Endothelial cell of umbilical vein (primary cell): ENCODE measurements around the gene NUDT16L1. TPM values are rescaled to one million over a fixed set of nuclear protein-coding genes. Genes with fewer than 3 reads are reported as not detected.

ENCODE experiments used
- BruUV-seq: library from RNA; stranded (reverse); fragments of 400-500 nt; replicated peaks from 2 replicates; lab custom pipeline; 2021; lab: Mats Ljungman, UMichigan
- CTCF ChIA-PET: fragments of 300-600, 350-600 bp; sonication (Branson Sonifier 250); formaldehyde crosslinking; loops from one replicate; lab custom pipeline; 2021; ENCODE audit warnings: antibody characterized with exemption, inconsistent platforms; lab: Charles Lee
- POLR2A ChIA-PET: fragments of 300-600, 350-600 bp; sonication (Branson Sonifier 250); formaldehyde crosslinking; loops from one replicate; lab custom pipeline; 2021; ENCODE audit warnings: antibody characterized with exemption, inconsistent platforms; lab: Charles Lee
- DNase-seq: peaks from one replicate; pipeline ENCODE4 v3.0.0-alpha.2; 2011; ENCODE audit warnings: low read depth, low spot score
- FAIRE-seq: peaks from 2 replicates; lab custom pipeline; 2011; peaks lifted over from hg19 to GRCh38; lab: Jason Lieb, UNC
- H2AFZ ChIP-seq: 2 replicates; pipeline ENCODE4 v1.6.0; 2012; ENCODE audit warnings: low read depth, low read length, control low read depth, inconsistent platforms
- H3K27ac ChIP-seq: 2 replicates; pipeline ENCODE4 v1.5.1; 2011; ENCODE audit warnings: low read depth, mild to moderate bottlenecking, control low read depth, low read length, moderate library complexity; ENCODE audit not compliant: insufficient read depth
- H3K27me3 ChIP-seq, 2 experiments: 2 replicates each; pipeline versions ENCODE4 v1.6.0 to v1.6.1; 2011; ENCODE audit warnings: low read length in 2 of 2, mixed read lengths in 1 of 2; ENCODE audit not compliant: control insufficient read depth in 2 of 2, insufficient read depth in 2 of 2
- H3K36me3 ChIP-seq, 2 experiments: 2 replicates in 1 of 2; 3 replicates in 1 of 2; pipeline ENCODE4 v1.5.1; 2011; ENCODE audit warnings: low read length in 2 of 2, mild to moderate bottlenecking in 1 of 2, moderate library complexity in 1 of 2; ENCODE audit not compliant: control insufficient read depth in 2 of 2, insufficient read depth in 2 of 2; ENCODE audit errors: extremely low read depth in 1 of 2
- H3K4me1 ChIP-seq: 3 replicates; pipeline ENCODE4 v1.5.1; 2011; ENCODE audit warnings: mild to moderate bottlenecking, low read length; ENCODE audit not compliant: control insufficient read depth, insufficient read depth; ENCODE audit errors: extremely low read depth
- H3K4me2 ChIP-seq: 2 replicates; pipeline ENCODE4 v1.6.1; 2011; ENCODE audit warnings: low read length, control low read depth, mixed read lengths; ENCODE audit not compliant: insufficient read depth
- H3K4me3 ChIP-seq, 3 experiments: fragments of 200-600 bp in 1 of 3; sonication (generic), shearing (Covaris generic) in 1 of 3; replicated peaks in 1 of 3; 2 replicates each; pipeline ENCODE4 v1.5.1; 2011 to 2016; ENCODE audit warnings: control low read depth in 3 of 3, low read length in 3 of 3, mild to moderate bottlenecking in 2 of 3, inconsistent platforms in 1 of 3, low read depth in 1 of 3, moderate library complexity in 1 of 3; ENCODE audit not compliant: insufficient read depth in 1 of 3
- H3K79me2 ChIP-seq: 2 replicates; pipeline ENCODE4 v1.6.0; 2012; ENCODE audit warnings: low read length, inconsistent platforms; ENCODE audit not compliant: control insufficient read depth, insufficient read depth
- H3K9ac ChIP-seq: replicated peaks from 2 replicates; pipeline ENCODE3; 2011; ENCODE audit warnings: low read length, control low read depth; ENCODE audit not compliant: insufficient read depth; ENCODE audit errors: extremely low read depth
- H3K9me1 ChIP-seq: replicated peaks from 3 replicates; pipeline ENCODE4 v1.6.0; 2011; ENCODE audit warnings: mild to moderate bottlenecking, low read length; ENCODE audit not compliant: control insufficient read depth, insufficient read depth; ENCODE audit errors: extremely low read depth
- H3K9me3 ChIP-seq: replicated peaks from 2 replicates; pipeline ENCODE4 v1.5.1; 2012; ENCODE audit warnings: low read length, inconsistent platforms; ENCODE audit not compliant: control insufficient read depth, insufficient read depth
- H4K20me1 ChIP-seq: replicated peaks from 2 replicates; pipeline ENCODE3; 2011; ENCODE audit warnings: mild to moderate bottlenecking, low read length; ENCODE audit not compliant: control insufficient read depth, insufficient read depth; ENCODE audit errors: extremely low read depth
- EZH2 ChIP-seq: IDR thresholded peaks from 2 replicates; pipeline ENCODE4 v1.6.1; 2012; ENCODE audit warnings: borderline replicate concordance, low read depth, mild to moderate bottlenecking, moderate library complexity, low read length, inconsistent platforms; ENCODE audit not compliant: severe bottlenecking
- FOS ChIP-seq: IDR thresholded peaks from 2 replicates; pipeline ENCODE4 v1.6.1; 2011; ENCODE audit warnings: mild to moderate bottlenecking, low read length, moderate library complexity, borderline replicate concordance; ENCODE audit not compliant: insufficient read depth
- GATA2 ChIP-seq: IDR thresholded peaks from 2 replicates; pipeline ENCODE4 v1.7.0; 2011; ENCODE audit warnings: low read depth, mild to moderate bottlenecking, moderate library complexity, mixed read lengths, low read length; ENCODE audit not compliant: insufficient read length, insufficient read depth
- JUN ChIP-seq: IDR thresholded peaks from 2 replicates; pipeline ENCODE4 v1.6.1; 2011; ENCODE audit warnings: borderline replicate concordance, low read depth; ENCODE audit not compliant: insufficient read length, insufficient read depth
- MAX ChIP-seq: IDR thresholded peaks from 2 replicates; pipeline ENCODE4 v1.6.1; 2011; ENCODE audit not compliant: insufficient read depth, insufficient read length
- MYC ChIP-seq: IDR thresholded peaks from one replicate; pipeline ENCODE4 v1.6.1; 2011; ENCODE audit warnings: mild to moderate bottlenecking, low read depth, low read length
- POLR2A ChIP-seq: IDR thresholded peaks from 2 replicates; pipeline ENCODE4 v1.6.1; 2012; ENCODE audit warnings: low read depth, mild to moderate bottlenecking, control low read depth, low read length
- POLR2AphosphoS5 ChIP-seq: IDR thresholded peaks from 2 replicates; pipeline ENCODE4 v1.6.1; 2012; ENCODE audit warnings: low read depth, mild to moderate bottlenecking, control low read depth, low read length, moderate library complexity; ENCODE audit not compliant: insufficient read depth
- dilution Hi-C: fragments of 300-500 bp; cut with MboI; formaldehyde crosslinking; loops from one replicate; pipeline ENCODE4 v1.15.0; 2019; ENCODE audit warnings: low sequenced_read_pairs; ENCODE audit not compliant: extremely low pct_ligation_motif_present
- intact Hi-C: fragments of 100-400 bp; cut with micrococcal nuclease; formaldehyde crosslinking; loops from one replicate; pipeline ENCODE4 v1.10.0; 2022
- polyA plus RNA-seq, 4 experiments: library from polyadenylated mRNA; depleted of rRNA in 3 of 4; stranded (reverse) in 3 of 4; unstranded in 1 of 4; fragments of >200 nt; gene quantifications; 2 replicates each; pipeline versions ENCODE4 v1.2.1 to v1.2.3, GENCODE V29; 2011 to 2012; ENCODE audit warnings: missing spikeins in 1 of 4
- total RNA-seq: library from RNA; stranded (reverse); gene quantifications from 2 replicates; pipeline ENCODE4 v1.2.3, GENCODE V29; 2021
- TF ChIP-seq, protein P1 (sequence below), 2 donors: IDR thresholded peaks; 1 replicate in 1 of 2; 2 replicates in 1 of 2; pipeline ENCODE4 v1.5.1; 2011; ENCODE audit warnings: low read length in 2 of 2, mild to moderate bottlenecking in 2 of 2, moderate library complexity in 2 of 2, control low read depth in 1 of 2, inconsistent platforms in 1 of 2, low read depth in 1 of 2; ENCODE audit not compliant: insufficient read depth in 1 of 2; ENCODE audit errors: extremely low read depth in 1 of 2

Gene NUDT16L1
- total and polyA plus RNA-seq, 2 donors (not counting 3 experiments of a cell fraction or from before 2014, with no cell fraction given), result 24.7 to 53.1 TPM

DNA sequence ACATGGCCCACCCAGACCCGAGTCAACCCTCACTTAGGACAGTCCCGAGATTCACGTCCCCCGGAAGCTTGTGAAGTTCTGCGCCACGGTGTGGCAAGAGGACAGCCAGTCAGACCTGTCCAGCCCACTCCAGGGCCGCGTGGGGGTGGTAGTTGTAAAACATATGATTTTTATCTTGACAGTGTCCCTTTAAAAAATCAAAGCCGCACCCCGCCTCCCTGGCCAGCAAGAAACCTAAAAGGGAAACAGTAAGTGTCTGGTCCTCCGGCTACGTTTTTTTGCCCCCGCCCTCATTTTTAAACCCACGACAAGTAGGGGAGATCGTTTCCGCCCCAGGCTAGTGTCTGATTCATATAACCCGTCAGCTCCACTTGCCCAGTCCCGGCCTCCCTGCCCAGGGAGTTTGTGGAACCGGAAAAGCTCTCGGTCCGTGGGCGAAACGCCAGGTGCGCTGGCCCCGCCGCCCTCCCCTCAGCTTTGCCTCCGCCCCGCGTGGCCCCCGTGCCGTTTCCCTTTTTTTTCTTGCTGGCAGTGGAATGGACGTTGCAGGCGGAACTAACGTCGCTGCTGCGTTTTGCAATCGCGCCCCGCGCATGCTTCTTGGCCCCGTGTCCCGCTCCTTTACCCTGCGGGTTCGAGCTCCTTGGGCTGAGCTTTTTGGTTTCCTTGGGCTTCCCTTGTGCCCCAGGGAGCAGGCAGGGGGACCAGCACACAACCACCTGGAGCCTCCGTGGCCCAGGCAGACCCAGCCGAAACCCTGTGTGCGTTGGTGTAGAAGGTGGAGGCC is 13.3 kb upstream of the NUDT16L1 start:
- DNase-seq, result no peak
- TF ChIP-seq JUN (no peak), POLR2AphosphoS5 (no peak), FOS (no peak), EZH2 (no peak), GATA2 (no peak), MAX (no peak), POLR2A (no peak), MYC (no peak)
- TF ChIP-seq, protein P1, sequence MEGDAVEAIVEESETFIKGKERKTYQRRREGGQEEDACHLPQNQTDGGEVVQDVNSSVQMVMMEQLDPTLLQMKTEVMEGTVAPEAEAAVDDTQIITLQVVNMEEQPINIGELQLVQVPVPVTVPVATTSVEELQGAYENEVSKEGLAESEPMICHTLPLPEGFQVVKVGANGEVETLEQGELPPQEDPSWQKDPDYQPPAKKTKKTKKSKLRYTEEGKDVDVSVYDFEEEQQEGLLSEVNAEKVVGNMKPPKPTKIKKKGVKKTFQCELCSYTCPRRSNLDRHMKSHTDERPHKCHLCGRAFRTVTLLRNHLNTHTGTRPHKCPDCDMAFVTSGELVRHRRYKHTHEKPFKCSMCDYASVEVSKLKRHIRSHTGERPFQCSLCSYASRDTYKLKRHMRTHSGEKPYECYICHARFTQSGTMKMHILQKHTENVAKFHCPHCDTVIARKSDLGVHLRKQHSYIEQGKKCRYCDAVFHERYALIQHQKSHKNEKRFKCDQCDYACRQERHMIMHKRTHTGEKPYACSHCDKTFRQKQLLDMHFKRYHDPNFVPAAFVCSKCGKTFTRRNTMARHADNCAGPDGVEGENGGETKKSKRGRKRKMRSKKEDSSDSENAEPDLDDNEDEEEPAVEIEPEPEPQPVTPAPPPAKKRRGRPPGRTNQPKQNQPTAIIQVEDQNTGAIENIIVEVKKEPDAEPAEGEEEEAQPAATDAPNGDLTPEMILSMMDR (IDR thresholded peaks at IDR 0.05; ENCODE audit: extremely low read depth in 1 of 2, insufficient read depth in 1 of 2, low read depth in 1 of 2, low read length in 2 of 2), result no peak
- Histone ChIP-seq H3K9me3 (no peaks in the 10 kb centered on the region), H3K27me3 (no peaks in the 10 kb centered on the region), H2AFZ (no peak overlapping the region), H3K4me1 (no peaks in the 10 kb centered on the region), H3K9ac (no peak overlapping the region), H3K4me2 (no peak overlapping the region), H3K4me3 (no peak overlapping the region), H3K36me3 (peaks cover 4 to 34% of the 10 kb centered on the region in 2 experiments), H3K27ac (no peak overlapping the region), H4K20me1 (no peaks in the 10 kb centered on the region), H3K9me1 (no peaks in the 10 kb centered on the region), H3K79me2 (no peaks in the 10 kb centered on the region)
- CTCF ChIA-PET, result no interaction called here
- no TSS peak for BruUV-seq
- POLR2A ChIA-PET, result no interaction called here
- intact Hi-C loops, result no loop called here
- dilution Hi-C loops, result no loop called here
- FAIRE-seq, result no peak
